Tibial artery (tissue), 4 donors: ENCODE results near the gene CD2BP2.

ENCODE experiments used
- DNase-seq, 2 donors: peaks; one replicate each; pipeline ENCODE4 v3.0.0-alpha.2; 2019
- H3K27ac ChIP-seq, 2 donors: fragments of 200-600 bp; sonication (generic) in 1 of 2; 1 replicate in 1 of 2; 2 replicates in 1 of 2; pipeline ENCODE4 v1.5.1; 2018 to 2019; ENCODE audit warnings: mild to moderate bottlenecking in 1 of 2
- H3K27me3 ChIP-seq, 2 donors: fragments of 200-600 bp; sonication (generic) in 1 of 2; one replicate each; pipeline versions ENCODE4 v1.5.1 to v1.6.0; 2016 to 2019
- H3K36me3 ChIP-seq, 3 donors: fragments of 200-600 bp; sonication (generic) in 2 of 3; one replicate each; pipeline ENCODE4 v1.5.1; 2016 to 2019; ENCODE audit warnings: mild to moderate bottlenecking in 2 of 3
- H3K4me1 ChIP-seq, 4 donors: fragments of 200-600 bp; sonication (generic) in 2 of 4; 1 replicate in 3 of 4; 2 replicates in 1 of 4; pipeline ENCODE4 v1.5.1; 2016 to 2019
- H3K4me3 ChIP-seq, 2 donors: fragments of 200-600 bp; sonication (generic) in 1 of 2; 1 replicate in 1 of 2; 2 replicates in 1 of 2; pipeline ENCODE4 v1.5.1; 2018 to 2019; ENCODE audit warnings: mild to moderate bottlenecking in 2 of 2
- H3K9me3 ChIP-seq, 3 donors: fragments of 200-600 bp; sonication (generic) in 1 of 3; one replicate each; pipeline ENCODE4 v1.5.1; 2016 to 2019
- CTCF ChIP-seq, 2 experiments: fragments of 200-600 bp in 1 of 2; fragments of 450-650 bp in 1 of 2; IDR thresholded peaks; one replicate each; pipeline ENCODE4 v1.5.1; 2017 to 2019; ENCODE audit warnings: antibody characterized with exemption in 2 of 2, mild to moderate bottlenecking in 1 of 2, moderate library complexity in 1 of 2
- intact Hi-C: fragments of 100-400 bp; cut with DNase I; formaldehyde crosslinking; loops from one replicate; pipeline ENCODE4 v1.15.0; 2023; ENCODE audit warnings: low total_unique reads

Gene CD2BP2

GRCh38 chr16:30377050-30377811 is 22.1 kb upstream of the CD2BP2 start:
- Histone ChIP-seq H3K4me3 (peak overlapping the region; percentile 70 to 91), H3K4me1 (peaks cover 0 to 26% (median 15%) of the 10 kb centered on the region in 4 donors), H3K9me3 (no peaks in the 10 kb centered on the region), H3K27me3 (no peaks in the 10 kb centered on the region), H3K27ac (peak overlapping the region; percentile 99 to 100), H3K36me3 (no peaks in the 10 kb centered on the region)
- DNase-seq, result peak in 1 of 2 donors; percentile 63
- intact Hi-C loops, result no loop called here
- no peak for TF ChIP-seq CTCF (IDR thresholded peaks at IDR 0.05)

- no peaks in the 10 kb centered on the region for H3K9me3 ChIP-seq
- intact Hi-C loops, result no loop called here
- DNase-seq, result peak in 1 of 2 donors; percentile 64
- peak overlapping the region; percentile 99 to 100 for H3K27ac ChIP-seq
- no peaks in the 10 kb centered on the region for H3K36me3 ChIP-seq
- peaks cover 0 to 27% (median 15%) of the 10 kb centered on the region in 4 donors for H3K4me1 ChIP-seq
- H3K27me3 ChIP-seq, result no peaks in the 10 kb centered on the region
- no peak for TF ChIP-seq CTCF (IDR thresholded peaks at IDR 0.05)
- H3K4me3 ChIP-seq, result no peak overlapping the region
Observed at GRCh38 chr16:30376461-30376902, 21.4 kb upstream of the CD2BP2 start.

GRCh38 chr16:30375864-30376263 is 20.8 kb upstream of the CD2BP2 start:
- DNase-seq, result peak in 1 of 2 donors; percentile 65
- Histone ChIP-seq H3K4me1 (peaks cover 0 to 31% (median 17%) of the 10 kb centered on the region in 4 donors), H3K36me3 (no peaks in the 10 kb centered on the region), H3K4me3 (no peak overlapping the region), H3K9me3 (no peaks in the 10 kb centered on the region), H3K27ac (no peak overlapping the region), H3K27me3 (no peaks in the 10 kb centered on the region)
- intact Hi-C loops, result no loop called here
- no peak for TF ChIP-seq CTCF (IDR thresholded peaks at IDR 0.05)

- DNase-seq, result no peak
- Histone ChIP-seq H3K4me3 (no peak within 1 kb of the TSS), H3K27me3 (peaks cover 0 to 3% of the 10 kb centered on the region in 2 donors), H3K36me3 (no peaks in the 10 kb centered on the region), H3K4me1 (peaks cover 0 to 28% (median 16%) of the 10 kb centered on the region in 4 donors), H3K27ac (no peak within 1 kb of the TSS), H3K9me3 (no peaks in the 10 kb centered on the region)
- no peak for TF ChIP-seq CTCF (IDR thresholded peaks at IDR 0.05)
- intact Hi-C loops, result no loop called here
Observed at GRCh38 chr16:30374538-30374937, 19.4 kb upstream of the CD2BP2 start, which contains the start of gene MYL11. TSS of gene MYL11 (plus strand) at chr16:30374802. CDS start at chr16:30374858, 56 bp downstream.

GRCh38 chr16:30372725-30373124 is 17.6 kb upstream of the CD2BP2 start:
- Histone ChIP-seq H3K9me3 (no peaks in the 10 kb centered on the region), H3K36me3 (no peaks in the 10 kb centered on the region), H3K27ac (no peak overlapping the region), H3K27me3 (peaks cover 0 to 3% of the 10 kb centered on the region in 2 donors), H3K4me3 (no peak overlapping the region), H3K4me1 (peaks cover 0 to 32% (median 22%) of the 10 kb centered on the region in 4 donors)
- TF ChIP-seq CTCF (IDR thresholded peaks at IDR 0.05), result no peak
- intact Hi-C loops, result no loop called here
- no peak for DNase-seq
